IPS-18c (cell line): Measurements from ENCODE around the gene SOX18.

ENCODE experiments used
- H3K4me3 ChIP-seq: 2 replicates; pipeline ENCODE4 v1.7.0; 2013; ENCODE audit warnings: low read depth, mild to moderate bottlenecking, low read length, moderate library complexity; ENCODE audit not compliant: insufficient read depth
- H3K9me3 ChIP-seq: one replicate; pipeline ENCODE4 v1.6.1; 2013; ENCODE audit warnings: mild to moderate bottlenecking, low read length, moderate library complexity; ENCODE audit not compliant: control insufficient read depth, insufficient read depth

The SOX18 gene

DNA sequence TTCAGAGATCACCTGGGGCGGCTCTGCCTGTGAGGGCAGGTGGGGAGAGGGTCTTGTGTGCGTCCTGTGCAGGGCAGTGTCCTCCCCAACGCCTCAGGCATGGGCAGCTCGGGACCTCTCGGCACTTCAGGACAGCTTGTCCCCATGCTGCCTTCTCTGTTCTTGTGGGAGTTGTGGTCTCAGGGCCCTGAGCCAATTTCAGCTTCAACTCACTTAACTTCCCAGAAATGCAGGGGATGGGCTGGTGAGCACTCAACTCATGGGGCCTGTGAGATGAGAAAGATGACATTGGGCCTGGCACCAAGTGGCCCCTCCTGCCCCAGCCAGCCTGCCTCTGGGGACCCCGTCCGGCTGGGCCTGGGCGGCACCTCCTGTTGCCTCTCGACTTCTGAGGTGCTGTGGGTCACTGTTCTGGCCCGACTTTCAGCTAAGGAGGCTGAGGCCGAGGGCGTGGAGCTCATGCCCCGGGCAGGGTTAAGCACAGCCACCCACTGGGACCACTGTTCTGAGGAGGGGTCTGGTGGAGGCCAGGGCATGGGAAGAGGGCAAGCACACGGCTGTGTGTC lies 23.1 kb upstream of the SOX18 start:
- no peak overlapping the region for H3K4me3 ChIP-seq
- H3K9me3 ChIP-seq, result no peaks in the 10 kb centered on the region

DNA sequence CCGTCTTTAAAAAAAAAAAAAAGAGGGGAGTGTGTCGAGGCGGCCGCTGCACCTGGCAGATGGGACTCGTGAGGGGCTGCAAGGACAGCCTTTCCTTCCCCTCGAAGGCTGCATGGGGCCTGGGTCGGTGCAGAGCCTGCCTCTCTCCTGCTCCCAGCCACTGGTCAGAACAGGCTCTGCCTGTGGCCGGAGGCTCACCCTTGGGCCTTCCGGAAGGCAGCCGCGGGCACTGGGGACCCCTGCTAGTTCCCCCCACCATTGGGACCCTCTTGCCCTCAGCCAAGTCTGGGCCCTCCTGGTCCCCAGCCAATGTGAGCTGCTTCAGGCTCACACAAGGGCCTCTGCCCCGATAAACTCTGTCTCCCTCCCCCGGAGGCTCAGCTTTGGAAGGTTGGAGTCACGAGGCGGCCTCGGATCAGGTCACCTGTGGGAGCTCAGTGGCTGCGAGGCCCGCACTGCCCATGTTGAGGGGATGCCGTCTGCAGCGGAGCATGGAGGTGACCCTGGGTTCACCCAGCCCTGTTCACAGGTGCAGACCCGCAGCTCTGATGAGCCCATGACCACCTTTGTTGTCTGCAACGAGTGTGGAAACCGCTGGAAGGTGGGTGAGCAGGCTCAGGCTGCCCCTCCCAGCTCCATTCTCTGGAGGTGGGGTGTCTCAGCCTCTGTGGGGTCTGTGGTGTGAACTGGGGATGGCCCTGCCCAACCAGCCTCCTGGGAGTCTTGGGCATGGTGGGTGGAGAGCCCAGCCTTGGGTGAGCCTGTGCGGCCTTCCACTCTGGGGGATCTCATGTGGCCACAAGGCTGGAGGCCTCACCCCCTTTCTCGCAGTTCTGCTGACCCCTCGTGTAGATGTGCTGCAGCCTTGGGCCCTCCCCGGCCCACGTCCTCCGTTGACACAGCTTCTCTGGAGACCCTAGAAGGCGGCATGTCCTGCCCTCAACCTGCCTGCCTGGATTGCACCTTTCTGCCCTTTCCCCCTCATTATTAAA lies 22.2 kb upstream of the SOX18 start:
- no peak overlapping the region for H3K4me3 ChIP-seq

DNA sequence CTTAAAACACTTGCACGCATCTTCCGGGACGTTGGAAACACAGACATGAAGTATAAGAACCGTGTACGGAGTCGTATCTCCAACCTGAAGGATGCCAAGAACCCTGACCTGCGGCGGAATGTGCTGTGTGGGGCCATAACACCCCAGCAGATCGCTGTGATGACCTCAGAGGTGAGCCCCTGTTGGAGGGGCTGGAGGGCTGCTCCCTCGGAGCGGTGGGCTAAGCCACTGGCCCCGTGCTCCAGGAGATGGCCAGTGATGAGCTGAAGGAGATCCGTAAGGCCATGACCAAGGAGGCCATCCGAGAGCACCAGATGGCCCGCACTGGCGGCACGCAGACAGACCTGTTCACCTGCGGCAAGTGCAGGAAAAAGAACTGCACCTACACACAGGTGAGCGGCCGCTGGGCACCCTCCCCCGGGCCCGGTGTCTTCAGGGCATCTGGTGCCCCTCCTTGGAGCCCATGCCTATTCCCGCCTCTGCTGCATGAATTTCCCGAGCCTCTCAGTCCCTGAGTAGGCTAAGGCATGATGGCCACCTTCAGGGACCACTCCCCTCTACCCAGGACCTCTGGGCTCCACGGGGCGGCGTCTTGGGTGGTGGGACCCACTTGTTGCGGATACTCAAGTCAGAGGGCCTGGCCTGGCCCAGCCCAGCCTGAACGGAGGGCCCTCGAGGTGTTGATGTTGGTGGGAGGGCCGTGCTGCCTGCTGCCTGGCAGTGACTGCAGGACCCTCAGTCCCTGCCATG lies 21.0 kb upstream of the SOX18 start:
- Histone ChIP-seq H3K4me3 (no peak overlapping the region), H3K9me3 (no peaks in the 10 kb centered on the region)

More for the DNA sequence above, 22.2 kb upstream of the SOX18 start:
- H3K9me3 ChIP-seq, result no peaks in the 10 kb centered on the region

DNA sequence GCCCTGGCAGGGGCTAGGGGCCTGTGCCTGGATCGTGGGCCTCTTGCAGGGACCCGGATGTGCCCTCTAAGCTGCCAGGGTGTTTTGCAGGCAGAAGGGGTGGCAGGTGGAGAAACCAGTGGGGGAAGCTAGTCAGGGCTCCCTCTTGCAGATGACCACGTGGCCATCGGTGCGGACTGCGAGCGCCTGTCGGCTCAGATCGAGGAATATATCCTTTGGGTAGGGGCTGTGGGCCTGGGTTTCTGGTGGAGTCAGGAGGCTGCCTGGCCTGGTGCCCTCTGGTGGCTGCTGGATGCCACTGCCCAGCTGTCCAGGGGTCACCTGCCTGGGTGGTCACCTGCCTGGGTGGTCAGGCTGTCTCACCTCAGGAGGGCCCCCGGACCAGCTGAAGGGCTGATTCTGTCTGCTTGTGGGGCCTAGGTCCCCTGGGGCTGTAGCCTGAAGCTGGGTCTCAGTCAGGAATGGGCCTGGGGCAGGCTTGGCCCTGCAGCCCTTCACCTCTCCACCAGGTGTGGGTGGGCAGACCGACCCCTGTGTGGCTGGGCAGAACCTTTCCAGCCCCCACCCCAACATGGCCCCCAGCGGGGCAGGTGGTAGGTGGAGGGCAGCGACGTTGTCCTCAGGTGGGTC lies 20.3 kb upstream of the SOX18 start:
- H3K4me3 ChIP-seq, result no peak overlapping the region
- no peaks in the 10 kb centered on the region for H3K9me3 ChIP-seq

DNA sequence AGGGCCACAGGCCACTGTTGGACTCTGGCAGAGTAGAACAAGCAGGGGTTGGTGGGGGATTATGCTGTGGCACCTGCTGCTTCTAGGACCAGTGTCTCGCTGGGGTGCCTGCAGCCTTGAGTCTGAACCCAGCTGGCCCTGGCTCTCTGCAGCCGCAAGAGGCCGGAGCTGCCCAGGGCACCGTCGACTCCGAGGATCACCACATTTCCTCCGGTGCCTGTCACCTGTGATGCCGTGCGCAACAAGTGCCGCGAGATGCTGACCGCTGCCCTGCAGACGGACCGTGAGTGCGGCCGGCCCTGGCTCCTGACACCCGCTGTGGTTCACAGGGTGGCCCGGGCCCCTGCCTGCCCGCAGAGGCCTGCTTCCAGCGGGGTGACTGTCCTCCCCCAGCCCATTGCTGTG lies 19.8 kb upstream of the SOX18 start:
- Histone ChIP-seq H3K4me3 (no peak overlapping the region), H3K9me3 (no peaks in the 10 kb centered on the region)

DNA sequence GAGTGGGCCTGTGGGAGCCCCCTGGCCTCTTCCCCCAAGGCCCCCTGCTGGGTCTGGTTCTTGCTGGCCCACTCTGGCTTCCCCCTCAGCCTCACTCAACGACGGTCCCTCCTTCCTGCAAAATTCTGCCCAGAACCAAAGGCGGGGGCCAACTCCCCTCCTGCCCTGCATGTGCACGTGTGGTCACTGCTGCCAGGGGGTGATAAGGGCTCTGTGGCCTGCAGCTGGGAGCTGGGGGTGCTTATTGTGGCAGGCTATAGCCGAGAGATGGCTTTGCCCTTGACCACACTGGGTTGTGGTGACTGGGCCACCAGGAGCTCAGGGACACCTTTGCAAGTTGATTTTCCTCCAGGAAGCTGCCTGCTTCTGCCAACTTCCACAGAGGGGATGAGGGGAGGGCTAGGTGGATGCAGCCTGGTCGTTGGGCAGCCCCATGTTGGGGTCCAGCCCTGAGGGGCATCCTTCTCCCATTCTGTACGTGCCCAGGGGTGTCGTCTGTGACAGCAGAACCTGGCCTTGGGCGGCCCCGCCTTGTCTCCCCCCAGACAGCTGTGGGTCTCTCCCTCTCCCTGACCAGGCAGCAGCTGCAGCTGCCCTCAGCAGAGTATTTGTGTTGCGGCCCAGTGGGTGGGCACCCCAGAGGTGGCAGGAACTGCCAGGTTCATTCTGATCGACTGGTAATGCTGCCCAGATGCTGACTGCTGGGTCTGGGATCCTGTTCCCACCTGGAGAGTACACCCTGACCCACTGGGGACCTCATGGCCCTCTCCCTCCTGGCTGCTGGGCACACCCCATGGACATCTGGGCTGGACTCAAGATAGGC lies 19.2 kb upstream of the SOX18 start:
- H3K9me3 ChIP-seq, result no peaks in the 10 kb centered on the region

DNA sequence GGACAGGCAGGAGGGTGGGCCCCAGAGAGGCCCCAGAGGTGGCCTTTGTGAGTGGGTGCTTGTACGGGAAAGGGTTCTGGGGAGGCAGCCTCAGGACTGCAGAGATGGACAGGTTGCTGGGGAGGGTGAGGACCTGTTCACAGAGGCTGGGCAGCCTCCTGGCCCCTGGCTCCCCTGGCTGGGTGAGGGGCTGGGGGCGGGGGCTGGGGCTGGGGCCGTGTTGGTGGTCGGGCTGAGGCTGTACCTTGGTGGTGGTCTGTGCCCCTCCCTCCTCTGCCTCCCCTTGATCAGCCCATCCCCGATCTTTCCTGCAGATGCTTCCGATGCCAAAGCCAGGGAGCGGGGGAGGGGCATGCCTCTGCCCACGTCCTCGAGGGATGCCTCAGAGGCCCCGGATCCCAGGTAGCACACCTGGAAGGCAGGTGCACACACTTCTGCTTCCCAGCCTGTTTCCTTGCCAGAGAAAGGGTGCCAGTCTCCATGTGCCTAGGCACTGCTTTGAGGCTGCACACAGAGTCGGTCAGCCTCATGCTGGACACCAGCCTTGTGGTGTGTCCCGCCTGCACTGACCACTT lies 18.4 kb upstream of the SOX18 start:
- H3K4me3 ChIP-seq, result no peak overlapping the region
- no peaks in the 10 kb centered on the region for H3K9me3 ChIP-seq

More for the DNA sequence above, 19.2 kb upstream of the SOX18 start:
- no peak overlapping the region for H3K4me3 ChIP-seq

DNA sequence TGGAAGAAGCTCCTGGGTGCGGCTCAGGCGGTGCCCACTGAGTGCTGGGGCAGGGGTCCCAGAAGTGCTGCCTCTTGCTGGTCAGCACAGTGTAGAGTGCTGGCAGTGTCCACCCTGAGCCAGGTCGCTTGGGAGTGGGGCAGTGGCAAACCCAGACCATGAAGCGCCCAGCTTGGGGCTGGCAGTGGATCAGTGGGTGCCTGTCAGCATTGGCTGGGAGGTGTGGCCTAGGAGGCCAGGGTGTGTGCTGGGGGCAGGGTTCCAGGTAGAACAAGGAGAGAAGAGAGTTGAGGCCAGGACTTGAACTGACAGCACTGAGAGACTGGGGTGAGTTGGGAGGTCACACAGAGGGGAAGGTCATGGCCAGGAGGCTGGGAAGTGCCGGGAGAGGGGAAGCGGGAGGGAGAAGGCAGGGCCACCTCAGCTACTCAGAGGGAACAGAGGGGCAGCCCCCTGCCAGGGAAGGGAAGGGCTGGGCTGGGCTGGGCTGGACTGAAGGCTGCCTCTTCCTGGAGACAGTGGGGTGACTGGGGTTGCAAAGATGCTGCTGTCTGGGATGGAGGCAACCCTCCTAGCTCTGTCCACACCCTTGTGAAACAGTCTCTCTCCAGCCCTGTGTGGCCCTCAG lies 17.7 kb upstream of the SOX18 start:
- H3K4me3 ChIP-seq, result no peak overlapping the region
- H3K9me3 ChIP-seq, result no peaks in the 10 kb centered on the region

DNA sequence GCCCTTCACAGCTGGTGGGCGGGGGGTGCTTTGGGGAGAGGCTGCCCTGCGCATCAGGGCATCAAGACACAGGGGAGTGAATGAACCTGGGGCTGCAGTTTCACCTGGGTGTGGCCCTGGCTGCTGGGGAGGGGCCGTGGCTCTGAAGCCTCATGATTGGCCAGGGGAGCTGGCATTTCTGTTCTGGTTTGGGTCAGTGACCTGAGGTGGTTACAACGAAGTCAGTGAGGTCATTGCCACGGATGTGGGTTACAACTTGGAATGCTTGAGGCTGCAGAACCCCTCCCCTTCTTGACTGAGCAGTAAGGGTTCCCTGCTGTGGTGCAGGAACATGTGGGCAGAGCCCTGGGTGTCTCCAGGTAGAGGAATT lies 16.5 kb upstream of the SOX18 start:
- H3K4me3 ChIP-seq, result no peak overlapping the region

DNA sequence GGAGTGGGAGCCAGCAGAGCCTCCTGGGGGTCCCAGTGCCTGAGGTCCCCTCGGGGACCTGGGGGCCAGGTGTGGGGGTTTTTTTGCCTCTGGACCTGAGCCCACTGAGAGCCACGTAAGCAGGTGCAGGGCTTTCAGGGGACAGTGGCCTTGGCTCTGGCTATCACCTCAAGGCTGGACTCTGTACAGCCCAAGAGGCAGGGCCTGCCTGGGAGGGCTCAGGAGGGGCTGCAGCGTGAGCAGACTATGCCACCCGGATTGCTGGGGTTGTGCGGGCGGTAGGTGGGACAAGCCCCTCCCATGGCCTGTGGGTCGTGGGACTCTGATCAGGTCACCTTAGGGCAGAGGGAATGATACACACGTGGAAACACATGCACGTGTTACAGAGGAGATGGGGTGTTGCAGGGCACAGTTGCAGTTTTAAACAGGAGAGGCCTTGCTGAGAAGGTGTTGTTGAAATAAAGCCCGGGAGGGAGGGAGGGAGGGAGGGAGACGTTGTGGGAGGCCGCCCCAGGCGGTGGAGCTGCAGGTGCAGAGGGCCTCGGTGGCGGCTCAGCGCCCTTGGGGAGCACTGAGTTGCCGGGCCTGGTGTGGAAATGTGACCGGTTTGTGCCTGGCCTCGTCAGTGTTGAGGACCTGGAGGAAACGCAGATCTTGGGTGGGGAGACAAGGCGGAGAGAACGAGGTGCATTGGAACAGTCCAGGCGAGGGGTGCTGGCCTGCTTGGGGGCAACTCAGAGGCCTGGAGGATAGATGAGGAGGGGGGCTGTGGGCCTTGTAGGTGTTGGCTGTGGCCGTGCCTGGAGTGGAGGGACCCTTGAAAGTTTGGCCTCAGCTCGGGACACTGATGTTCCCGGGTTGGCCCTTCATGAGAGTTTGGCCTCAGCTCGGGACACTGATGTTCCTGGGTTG lies 15.9 kb upstream of the SOX18 start:
- no peaks in the 10 kb centered on the region for H3K9me3 ChIP-seq
- H3K4me3 ChIP-seq, result no peak overlapping the region

More for the DNA sequence above, 16.5 kb upstream of the SOX18 start:
- no peaks in the 10 kb centered on the region for H3K9me3 ChIP-seq

DNA sequence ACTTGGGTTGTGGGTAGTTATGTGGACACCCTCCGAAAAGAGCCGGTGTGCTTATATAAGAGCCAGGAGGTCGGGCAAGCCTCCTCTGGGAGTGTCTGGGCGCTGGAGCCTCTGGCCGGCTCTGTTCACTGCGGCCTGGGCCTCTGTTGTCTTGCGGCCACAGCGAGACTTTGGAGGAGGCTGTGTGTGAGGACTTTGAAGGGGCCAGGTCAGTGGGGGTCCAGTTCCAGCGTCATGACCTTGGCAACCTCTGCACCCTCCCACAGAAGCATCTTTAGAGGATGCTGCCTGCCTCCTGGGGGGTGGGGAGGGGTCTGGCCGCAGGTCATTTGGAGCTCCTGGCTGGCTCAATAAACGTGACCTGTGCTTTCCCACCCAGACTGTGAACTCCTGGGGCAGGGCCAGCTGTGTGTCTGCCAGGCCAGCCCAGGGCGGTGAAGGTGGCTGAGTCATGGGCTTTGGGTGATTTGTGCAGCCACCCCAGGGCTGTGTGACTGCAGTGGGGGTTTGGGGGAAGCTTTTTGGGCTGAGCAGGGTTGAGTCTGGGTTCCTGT lies 14.8 kb upstream of the SOX18 start:
- no peak overlapping the region for H3K4me3 ChIP-seq
- H3K9me3 ChIP-seq, result no peaks in the 10 kb centered on the region

DNA sequence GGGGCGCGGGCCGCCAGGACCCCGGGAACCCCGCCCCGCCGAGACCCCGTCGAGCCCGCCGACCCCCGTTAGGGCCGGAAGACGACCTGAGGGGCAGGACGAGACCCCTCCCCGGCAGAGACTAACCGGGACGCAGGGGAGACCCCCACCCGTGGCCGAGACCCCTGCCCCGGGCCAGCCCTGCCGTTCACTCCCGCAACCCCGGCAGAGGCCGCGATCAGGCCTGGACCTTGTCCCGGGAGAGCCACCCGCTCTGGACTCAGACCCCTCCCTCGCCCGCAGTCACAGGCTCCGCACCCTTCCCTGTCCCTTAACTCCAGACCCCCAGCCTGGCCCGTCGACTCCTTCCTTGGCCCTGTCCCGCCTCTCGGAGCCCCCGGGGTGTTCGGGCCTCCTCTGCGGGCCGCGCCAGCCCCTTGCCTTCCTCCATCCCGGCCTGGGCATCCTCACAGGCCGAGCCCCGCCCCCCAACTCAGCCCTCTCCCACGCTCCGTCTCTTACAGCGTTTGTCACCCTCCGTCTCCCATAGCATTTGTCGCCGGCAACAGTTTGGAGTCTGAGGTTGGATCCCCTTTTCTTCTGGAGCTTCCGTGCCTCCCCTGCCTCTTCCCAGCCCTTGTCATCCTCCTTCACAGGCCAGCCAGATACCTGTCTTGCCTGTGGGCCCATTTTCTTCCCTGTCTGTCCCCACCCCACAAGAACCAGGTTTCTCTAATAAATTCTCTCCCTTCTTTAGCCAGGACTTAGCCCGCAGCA lies 14.1 kb upstream of the SOX18 start:
- Histone ChIP-seq H3K4me3 (peak overlapping the region; percentile 85), H3K9me3 (no peaks in the 10 kb centered on the region)

DNA sequence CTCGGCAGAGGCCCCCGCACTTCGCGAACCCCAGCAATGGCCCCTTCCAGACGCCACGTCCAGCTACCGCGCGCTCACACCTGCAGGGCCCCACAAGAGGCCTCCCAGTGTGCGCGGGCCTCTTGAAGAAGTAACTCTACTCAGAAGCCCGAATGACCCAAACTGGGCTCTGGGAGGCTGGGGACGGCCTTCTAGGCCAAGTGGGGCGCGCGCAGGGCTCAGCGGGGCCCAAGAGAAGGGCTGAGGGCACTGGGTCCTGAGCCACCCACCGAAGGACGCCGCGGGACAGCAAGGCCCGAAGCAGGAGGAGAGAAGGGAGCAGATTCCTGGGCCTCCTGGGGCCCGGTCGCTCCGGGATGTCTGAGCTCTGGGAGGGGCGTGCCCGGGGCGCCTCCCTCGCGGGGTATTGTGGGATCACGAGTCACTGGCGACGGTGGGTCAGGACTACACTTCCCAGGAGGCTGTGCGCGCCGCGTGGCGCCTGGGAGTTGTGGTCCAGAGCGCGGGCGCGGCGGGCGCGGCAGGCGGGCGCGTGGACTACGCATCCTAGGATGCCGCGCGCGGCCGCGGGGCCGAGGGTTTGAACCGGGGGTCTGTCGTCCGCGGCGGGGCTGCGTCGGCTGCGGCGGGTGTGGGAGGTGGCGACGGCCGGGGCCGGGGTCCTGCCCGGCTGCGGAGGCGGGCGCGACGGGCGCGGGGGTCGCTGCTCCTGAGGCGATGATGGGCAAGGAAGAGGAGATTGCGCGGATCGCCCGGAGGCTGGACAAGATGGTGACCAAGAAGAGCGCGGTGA lies 13.4 kb upstream of the SOX18 start, which contains the start of gene TCEA2:
TCEA2 (plus strand) TSS at position 603 of the 793 bp plus-strand sequence; CDS start at position 718, 115 bp downstream.
- peak within 1 kb of the TSS; percentile 85 for H3K4me3 ChIP-seq
- H3K9me3 ChIP-seq, result no peaks in the 10 kb centered on the region

DNA sequence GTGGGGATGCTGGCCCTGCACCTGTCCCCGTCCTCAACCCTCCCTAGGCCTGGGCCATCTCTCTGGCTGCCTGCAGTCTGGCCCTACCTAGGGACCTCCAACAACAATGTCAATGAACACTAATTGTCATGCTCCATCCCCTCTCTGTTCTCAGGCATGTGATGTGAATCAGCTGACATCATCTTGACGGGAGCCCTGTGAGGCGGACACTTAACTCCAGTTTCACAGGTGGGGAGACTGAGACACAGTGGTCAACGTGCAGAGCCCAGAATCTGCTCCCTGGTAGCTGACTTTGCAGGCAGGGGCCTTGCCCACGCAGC lies 12.8 kb upstream of the SOX18 start:
- Histone ChIP-seq H3K4me3 (peak overlapping the region; percentile 85), H3K9me3 (no peaks in the 10 kb centered on the region)
